ENCODE data around the gene EGFLAM.
A peak's percentile ranks its signal among the peaks of the same experiment; 100 is the strongest.
"Not testable (repeated sequence)": the region's sequence is repeated elsewhere in the genome, so short reads cannot be mapped to it uniquely, and the experiment has no call there.

The EGFLAM gene

GRCh38 chr5:38380537-38380936, 122.2 kb downstream of the EGFLAM start:
- DNase-seq, result no peak

GRCh38 chr5:38381361-38381760, 123.0 kb downstream of the EGFLAM start:
- DNase-seq, result no peak

- DNase-seq, result peak; percentile 36
Measured at GRCh38 chr5:38382898-38383297, 124.5 kb downstream of the EGFLAM start.

GRCh38 chr5:38383701-38384100, 125.3 kb downstream of the EGFLAM start:
- no peak for DNase-seq

GRCh38 chr5:38384396-38384795, 126.0 kb downstream of the EGFLAM start:
- no peak for DNase-seq

GRCh38 chr5:38387161-38387560, 128.8 kb downstream of the EGFLAM start:
- DNase-seq, result no peak

- no peak for DNase-seq
Measured at GRCh38 chr5:38393636-38394035, 135.3 kb downstream of the EGFLAM start.

- DNase-seq, result no peak
Measured at GRCh38 chr5:38396766-38397165, 138.4 kb downstream of the EGFLAM start.

- DNase-seq, result no peak
Measured at GRCh38 chr5:38400365-38400764, 142.0 kb downstream of the EGFLAM start.

GRCh38 chr5:38401145-38401544, 142.8 kb downstream of the EGFLAM start:
- DNase-seq, result no peak

GRCh38 chr5:38403406-38403805, 145.0 kb downstream of the EGFLAM start:
- no peak for DNase-seq

- DNase-seq, result no peak
Measured at GRCh38 chr5:38403877-38404635, 145.7 kb downstream of the EGFLAM start.

- no peak for DNase-seq
Measured at GRCh38 chr5:38404667-38405276, 146.4 kb downstream of the EGFLAM start.

- DNase-seq, result no peak
Measured at GRCh38 chr5:38408446-38409198, 150.3 kb downstream of the EGFLAM start.

GRCh38 chr5:38410304-38410990, 152.1 kb downstream of the EGFLAM start:
- DNase-seq, result no peak

GRCh38 chr5:38413696-38414095, 155.3 kb downstream of the EGFLAM start:
- no peak for DNase-seq

GRCh38 chr5:38414348-38414747, 156.0 kb downstream of the EGFLAM start:
- DNase-seq, result no peak

- DNase-seq, result not testable (repeated sequence)
Measured at GRCh38 chr5:38415772-38416171, 157.4 kb downstream of the EGFLAM start.

- no peak for DNase-seq
Measured at GRCh38 chr5:38417658-38418017, 159.3 kb downstream of the EGFLAM start.

- no peak for DNase-seq
Measured at GRCh38 chr5:38420246-38420645, 161.9 kb downstream of the EGFLAM start.

GRCh38 chr5:38420691-38421390, 162.5 kb downstream of the EGFLAM start:
- no peak for DNase-seq

GRCh38 chr5:38422622-38423021, 164.3 kb downstream of the EGFLAM start:
- DNase-seq, result no peak
